Activated gamma-delta T cell treated with anti-CD3 and anti-CD28 coated beads, Interleukin-2, amount 50 U/mL, for 16 hours (primary cell): ENCODE data around the gene TAS2R30.
"Not testable (repeated sequence)": the region's sequence is repeated elsewhere in the genome, so short reads cannot be mapped to it uniquely, and the experiment has no call there.

Experiments
- DNase-seq: peaks from one replicate; pipeline ENCODE4 v3.0.0-alpha.2; 2020; ENCODE audit warnings: low read depth

TAS2R30 gene

DNA sequence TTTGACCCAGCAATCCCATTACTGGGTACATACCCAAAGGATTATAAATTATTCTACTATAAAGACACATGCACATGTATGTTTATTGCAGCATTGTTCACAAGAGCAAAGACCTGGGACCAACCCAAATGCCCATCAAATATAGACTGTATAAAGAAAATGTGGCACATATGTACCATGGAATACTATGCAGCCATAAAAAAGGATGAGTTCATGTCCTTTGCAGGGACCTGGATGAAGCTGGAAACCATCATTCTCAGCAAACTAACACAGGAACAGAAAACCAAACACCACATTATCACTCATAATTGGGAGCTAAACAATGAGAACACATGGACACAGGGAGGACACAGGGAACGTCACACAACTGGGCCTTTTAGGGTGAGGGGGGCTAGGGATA, 20.3 kb downstream of the TAS2R30 start:
- DNase-seq = not testable (repeated sequence)

- DNase-seq = not testable (repeated sequence)
Measured at GRCh38 chr12:11111213-11111612, 23.2 kb downstream of the TAS2R30 start.

- DNase-seq = no peak
Measured at GRCh38 chr12:11108862-11109261, 25.6 kb downstream of the TAS2R30 start.

DNA sequence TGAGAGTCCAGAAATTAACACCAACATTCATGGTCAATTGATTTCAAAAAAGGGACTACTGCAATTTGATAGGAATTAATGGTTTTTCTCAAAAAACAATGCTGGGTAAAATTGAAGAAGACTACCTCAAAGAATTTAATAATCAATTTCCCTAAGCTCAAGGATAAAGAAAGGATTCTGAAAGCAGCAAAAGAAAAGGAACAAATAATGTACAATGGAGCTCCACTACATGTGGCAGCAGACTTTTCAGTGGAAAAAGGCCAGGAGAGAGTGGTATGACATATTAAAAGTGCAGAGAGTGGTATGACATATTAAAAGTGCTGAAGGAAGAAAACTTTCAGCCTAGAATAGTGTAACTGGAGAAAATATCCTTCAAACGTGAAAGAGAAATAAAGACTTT, 26.7 kb downstream of the TAS2R30 start:
- no peak for DNase-seq

DNA sequence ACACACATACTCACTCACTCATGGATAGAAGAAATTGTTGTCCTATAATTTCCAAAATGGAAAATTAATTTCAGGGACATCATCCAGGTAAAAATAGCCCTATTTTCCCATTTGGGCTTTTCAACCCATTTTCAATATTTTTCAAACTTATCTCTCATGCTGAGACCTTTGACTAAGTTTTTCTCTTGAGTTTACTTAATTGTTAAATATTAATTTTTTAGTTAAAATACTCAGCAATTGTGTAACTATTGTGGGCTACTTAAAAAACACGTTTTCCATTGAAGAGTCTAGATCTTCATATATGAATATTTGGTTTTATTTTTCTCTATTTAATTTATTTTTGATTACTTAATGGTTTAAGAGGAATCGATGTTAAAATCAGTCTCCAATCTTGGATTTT, 28.2 kb downstream of the TAS2R30 start:
- DNase-seq = no peak

GRCh38 chr12:11105546-11105945, 28.9 kb downstream of the TAS2R30 start:
- no peak for DNase-seq

- not testable (repeated sequence) for DNase-seq
Measured at GRCh38 chr12:11094910-11095309, 39.5 kb downstream of the TAS2R30 start.

- no peak for DNase-seq
Measured at GRCh38 chr12:11092128-11092527, 42.3 kb downstream of the TAS2R30 start, which contains the start of gene TAS2R43. TAS2R43 (minus strand) TSS chr12:11092313; CDS start chr12:11092229, 84 bp downstream.

GRCh38 chr12:11089246-11089645, 45.2 kb downstream of the TAS2R30 start:
- DNase-seq = no peak

DNA sequence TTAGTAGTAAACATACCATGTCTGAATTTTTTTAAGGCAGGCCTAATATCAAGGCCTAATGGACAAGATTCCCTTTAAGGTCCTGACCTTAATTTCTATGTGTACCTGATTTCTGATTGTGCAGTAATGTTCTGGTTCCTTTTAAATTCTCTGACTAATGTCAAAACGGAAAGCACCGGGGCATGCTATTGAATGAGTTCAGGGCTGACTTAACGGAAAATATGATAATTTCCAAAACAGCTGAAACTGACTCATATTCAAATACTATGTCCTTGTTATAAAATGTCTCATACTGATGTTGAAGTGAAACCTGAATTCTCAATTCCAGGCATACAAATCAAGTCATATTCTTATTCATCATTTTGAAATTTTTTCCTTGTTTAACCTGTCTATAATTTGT, 49.0 kb downstream of the TAS2R30 start:
- DNase-seq = no peak
